ENCODE measurements around the gene CR1.
A peak's percentile ranks its signal among the peaks of the same experiment; 100 is the strongest.

CR1 gene

DNA sequence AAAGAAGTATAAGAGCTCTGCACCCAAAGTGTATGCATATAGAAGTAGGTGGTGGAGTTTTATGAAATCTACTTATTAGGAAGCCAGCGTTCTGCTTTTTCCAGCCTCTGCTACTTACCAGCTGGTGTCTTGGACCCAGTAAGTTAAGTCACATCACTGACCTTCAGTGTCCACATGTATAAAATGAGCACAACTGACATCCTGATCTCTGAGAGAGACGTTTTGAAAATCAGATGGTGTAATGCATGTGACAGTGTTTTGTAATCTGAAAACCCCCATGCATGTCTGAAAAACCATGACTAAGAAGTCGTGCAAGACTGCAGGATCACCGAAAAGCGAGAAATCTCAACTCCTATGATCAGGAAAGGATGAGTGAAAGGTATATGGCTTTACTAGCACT, 2.0 kb downstream of the CR1 start:
- no peaks in the 10 kb centered on the region for H3K36me3 Mint-ChIP-seq (ENCODE audit: low read depth)
- peaks cover 6% of the 10 kb centered on the region for H3K4me1 Mint-ChIP-seq
- no peak overlapping the region for H3K4me3 Mint-ChIP-seq
- TF ChIP-seq CTCF (IDR thresholded peaks at IDR 0.05; ENCODE audit: unreplicated experiment in 3 of 3): no peak
- no peak overlapping the region for H3K27ac Mint-ChIP-seq
- H3K27me3 Mint-ChIP-seq (ENCODE audit: low read depth): peaks cover 74% of the 10 kb centered on the region
- no peaks in the 10 kb centered on the region for H3K9me3 Mint-ChIP-seq

- Mint-ChIP-seq H3K9me3 (no peaks in the 10 kb centered on the region), H3K36me3 (ENCODE audit: low read depth) (no peaks in the 10 kb centered on the region), H3K4me3 (no peak overlapping the region), H3K27ac (no peak overlapping the region), H3K4me1 (peaks cover 6% of the 10 kb centered on the region), H3K27me3 (ENCODE audit: low read depth) (peaks cover 86% of the 10 kb centered on the region)
- peak; percentile 74 to 86 (median 78) for TF ChIP-seq CTCF (IDR thresholded peaks at IDR 0.05; ENCODE audit: unreplicated experiment in 3 of 3)
Observed at GRCh38 chr1:207499573-207499972, 3.6 kb downstream of the CR1 start.

GRCh38 chr1:207500306-207500705, 4.3 kb downstream of the CR1 start:
- peaks cover 6% of the 10 kb centered on the region for H3K4me1 Mint-ChIP-seq
- no peaks in the 10 kb centered on the region for H3K36me3 Mint-ChIP-seq (ENCODE audit: low read depth)
- H3K4me3 Mint-ChIP-seq: no peak overlapping the region
- H3K27me3 Mint-ChIP-seq (ENCODE audit: low read depth): peaks cover 84% of the 10 kb centered on the region
- H3K9me3 Mint-ChIP-seq: no peaks in the 10 kb centered on the region
- H3K27ac Mint-ChIP-seq: no peak overlapping the region
- no peak for TF ChIP-seq CTCF (IDR thresholded peaks at IDR 0.05; ENCODE audit: unreplicated experiment in 3 of 3)

GRCh38 chr1:207501071-207501470, 5.1 kb downstream of the CR1 start:
- no peak for TF ChIP-seq CTCF (IDR thresholded peaks at IDR 0.05; ENCODE audit: unreplicated experiment in 3 of 3)

DNA sequence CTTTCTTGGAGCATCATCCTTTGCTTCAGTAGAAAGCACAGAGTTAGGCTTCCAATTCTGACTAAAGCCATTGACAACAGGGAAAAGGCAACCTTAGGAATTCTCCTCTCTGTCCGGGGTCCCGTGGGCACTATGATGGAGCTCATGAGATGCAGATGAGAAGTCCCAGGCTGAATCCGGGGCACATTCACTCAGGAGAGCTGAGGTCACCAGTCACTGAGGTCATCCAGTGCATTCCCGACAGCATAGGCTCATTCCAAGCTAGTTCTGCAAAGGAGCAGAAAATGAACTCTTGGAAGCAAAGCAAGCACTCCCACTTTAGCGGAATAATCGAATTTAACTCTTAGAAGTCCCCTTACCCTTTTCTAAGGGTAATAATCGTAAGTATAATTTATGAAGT, 6.8 kb downstream of the CR1 start:
- Mint-ChIP-seq H3K36me3 (ENCODE audit: low read depth) (no peaks in the 10 kb centered on the region), H3K4me1 (no peaks in the 10 kb centered on the region), H3K9me3 (no peaks in the 10 kb centered on the region), H3K27me3 (ENCODE audit: low read depth) (peaks cover 60% of the 10 kb centered on the region), H3K27ac (no peak overlapping the region), H3K4me3 (no peak overlapping the region)
- no peak for TF ChIP-seq CTCF (IDR thresholded peaks at IDR 0.05; ENCODE audit: unreplicated experiment in 3 of 3)

More at GRCh38 chr1:207501071-207501470, 5.1 kb downstream of the CR1 start:
- no peak overlapping the region for H3K4me3 Mint-ChIP-seq
- no peaks in the 10 kb centered on the region for H3K9me3 Mint-ChIP-seq
- H3K27ac Mint-ChIP-seq: no peak overlapping the region
- H3K36me3 Mint-ChIP-seq (ENCODE audit: low read depth): no peaks in the 10 kb centered on the region
- no peaks in the 10 kb centered on the region for H3K4me1 Mint-ChIP-seq
- H3K27me3 Mint-ChIP-seq (ENCODE audit: low read depth): peaks cover 77% of the 10 kb centered on the region

DNA sequence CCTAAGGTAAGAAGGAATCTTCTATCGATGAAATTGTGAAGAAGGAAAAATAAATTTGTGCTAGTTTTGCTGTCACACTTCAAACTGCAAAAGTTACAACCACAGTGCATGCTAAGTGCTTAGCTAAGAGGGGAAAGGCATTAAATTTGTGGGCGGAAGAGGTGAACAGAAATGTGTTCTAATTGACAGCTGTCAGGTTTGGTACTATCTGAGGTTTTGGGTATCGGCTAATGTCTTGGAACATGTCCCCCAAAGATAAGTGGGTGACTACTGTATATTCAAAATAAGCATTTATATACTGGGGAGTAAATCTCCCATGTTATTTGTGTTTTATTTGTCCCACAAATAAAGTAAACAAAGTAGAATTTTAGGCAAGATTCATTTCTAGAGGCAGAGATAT, 8.0 kb downstream of the CR1 start:
- H3K4me1 Mint-ChIP-seq: no peaks in the 10 kb centered on the region
- H3K9me3 Mint-ChIP-seq: no peaks in the 10 kb centered on the region
- TF ChIP-seq CTCF (IDR thresholded peaks at IDR 0.05; ENCODE audit: unreplicated experiment in 3 of 3): no peak
- H3K4me3 Mint-ChIP-seq: no peak overlapping the region
- no peak overlapping the region for H3K27ac Mint-ChIP-seq
- peaks cover 48% of the 10 kb centered on the region for H3K27me3 Mint-ChIP-seq (ENCODE audit: low read depth)
- H3K36me3 Mint-ChIP-seq (ENCODE audit: low read depth): no peaks in the 10 kb centered on the region

Data from nephron (organoid).